ENCODE results near the gene ACR.

DNA sequence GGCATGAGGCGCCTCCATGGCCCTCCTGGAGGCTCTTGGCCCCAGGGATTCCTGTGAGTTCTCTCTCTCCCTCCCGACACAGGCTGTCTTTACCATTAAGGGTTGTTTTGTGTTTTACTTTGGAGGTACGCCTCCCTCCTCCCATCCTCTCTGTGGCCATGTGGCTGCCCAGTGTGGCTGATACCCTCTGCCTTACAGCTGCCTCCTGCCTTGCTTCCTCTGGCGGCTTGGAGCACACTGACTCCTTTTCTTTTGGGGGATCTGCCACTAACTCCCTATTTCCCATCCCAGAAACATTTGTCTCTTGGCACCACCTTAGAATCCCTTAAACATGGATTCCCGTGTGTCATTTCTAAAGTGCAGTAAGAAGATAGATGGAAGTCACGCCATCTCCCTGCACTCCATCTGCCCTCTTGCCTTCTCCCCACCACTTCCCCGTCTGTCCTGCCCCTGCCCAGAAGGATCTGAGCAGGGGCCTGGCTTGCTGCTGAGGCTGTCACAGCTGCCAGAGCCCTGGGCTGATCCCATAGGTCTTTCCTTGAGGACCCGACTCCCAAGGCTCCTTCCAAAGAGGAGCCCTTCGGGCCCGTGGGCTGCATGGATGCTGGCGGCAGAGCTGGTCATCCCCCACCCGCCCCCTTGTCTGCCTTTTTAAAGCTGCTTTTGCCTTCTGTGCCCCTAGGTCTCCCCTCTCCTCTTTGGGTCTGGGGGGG, 15.1 kb upstream of the ACR start:
- TF ChIP-seq CTCF (IDR thresholded peaks at IDR 0.05; ENCODE audit: low read length) (no peak), EZH2 (optimal IDR thresholded peaks at IDR 0.05; ENCODE audit: low read depth, low read length) (no peak), EZH2phosphoT487 (IDR thresholded peaks at IDR 0.05; ENCODE audit: low read length) (no peak)
